Loucy (cell line): ENCODE data around the gene HIC1.

Experiments used
- CTCF ChIP-seq: fragments of 200-600 bp; sonication (generic); conservative IDR thresholded peaks from 2 replicates; pipeline ENCODE4 v1.5.1; 2014; ENCODE audit warnings: mild to moderate bottlenecking, antibody characterized with exemption, low read length
- EZH2phosphoT487 ChIP-seq: fragments of 200-600 bp; IDR thresholded peaks from 2 replicates; pipeline ENCODE4 v1.6.1; 2018; ENCODE audit warnings: antibody characterized with exemption, mild to moderate bottlenecking, moderate library complexity, borderline replicate concordance

GRCh38 chr17:2047590-2047989 lies 7.3 kb upstream of the HIC1 start:
- TF ChIP-seq CTCF (no peak), EZH2phosphoT487 (no peak)
